GM19452 (cell line): ENCODE data around the gene NPC2.

ENCODE experiments used
- ATAC-seq: cut with Tn5 transposase; IDR thresholded peaks from one replicate; pipeline ENCODE4 v1.9.1; 2021; ENCODE audit not compliant: unreplicated experiment

The NPC2 gene

GRCh38 chr14:74519316-74520074, 26.4 kb upstream of the NPC2 start:
- no peak for ATAC-seq

DNA sequence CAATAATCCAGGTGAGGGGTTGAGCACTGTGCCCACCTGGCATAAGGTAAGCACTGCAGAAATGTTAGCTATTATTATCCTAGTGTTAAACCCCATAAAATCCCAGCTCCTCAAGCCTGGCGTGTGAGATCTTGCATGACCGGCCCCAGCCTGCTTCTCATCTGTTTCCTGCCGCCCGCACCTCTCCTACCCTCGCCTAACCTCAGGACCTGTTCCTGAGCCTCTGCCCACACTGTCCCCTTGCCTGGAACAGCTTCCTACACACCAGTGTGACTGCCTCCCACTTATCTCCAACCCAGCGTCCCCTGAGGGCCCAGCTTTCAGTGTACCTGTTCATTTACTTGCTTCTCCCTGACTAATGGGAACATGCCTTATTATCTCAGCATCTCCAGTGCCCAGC, 25.1 kb upstream of the NPC2 start:
- no peak for ATAC-seq

- no peak for ATAC-seq
Measured at GRCh38 chr14:74517731-74518130, 24.6 kb upstream of the NPC2 start.

GRCh38 chr14:74516451-74517160, 23.5 kb upstream of the NPC2 start:
- ATAC-seq = no peak

DNA sequence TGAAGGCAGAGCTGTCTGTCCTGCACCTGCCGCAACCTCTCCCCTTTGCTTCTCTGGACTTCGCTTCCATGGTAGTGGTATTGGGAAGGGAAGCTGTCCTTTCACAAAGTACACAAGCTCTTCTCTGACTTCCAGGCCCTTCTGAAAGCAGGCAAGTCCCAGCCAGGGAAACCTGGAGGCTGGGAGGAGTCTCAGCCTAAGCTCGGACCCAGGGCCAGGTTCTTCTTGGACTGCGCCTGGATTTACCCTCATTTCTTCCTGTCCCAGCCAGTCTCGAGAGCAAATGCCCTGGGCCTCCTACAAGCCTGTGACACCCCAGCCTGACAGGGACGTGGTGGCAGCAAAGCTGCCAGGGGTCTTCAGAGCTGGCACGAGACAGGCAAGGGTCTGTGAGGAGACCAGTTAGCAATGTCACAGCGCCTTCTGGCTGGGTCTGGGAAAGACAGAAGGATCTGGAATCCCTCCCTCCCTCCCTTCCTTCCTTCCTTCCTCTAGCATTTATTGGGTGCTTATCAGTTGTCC, 22.8 kb upstream of the NPC2 start:
- no peak for ATAC-seq

DNA sequence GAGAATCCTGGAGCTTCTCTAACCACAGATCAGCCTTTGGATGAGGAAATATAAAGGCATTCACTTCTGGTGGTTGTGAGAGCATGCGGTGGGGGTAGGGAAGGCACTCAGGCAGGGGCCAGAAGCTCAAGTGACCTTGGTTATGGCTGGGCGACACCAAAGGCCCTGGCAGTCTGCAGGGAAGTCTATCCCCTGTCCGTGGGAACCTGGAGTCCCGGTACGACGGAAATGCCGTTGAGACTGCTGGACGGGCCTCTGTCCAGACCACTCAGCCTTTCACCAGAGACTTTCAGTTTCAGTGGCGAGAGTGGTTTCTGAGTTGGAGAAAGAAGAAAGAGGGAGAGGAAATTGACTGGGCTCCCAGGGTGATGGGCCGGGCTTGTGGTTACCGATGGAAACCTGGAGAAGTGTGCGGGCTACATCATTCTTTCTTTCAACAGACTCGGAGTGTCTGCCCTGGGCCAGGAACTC, 21.4 kb upstream of the NPC2 start:
- ATAC-seq = no peak

DNA sequence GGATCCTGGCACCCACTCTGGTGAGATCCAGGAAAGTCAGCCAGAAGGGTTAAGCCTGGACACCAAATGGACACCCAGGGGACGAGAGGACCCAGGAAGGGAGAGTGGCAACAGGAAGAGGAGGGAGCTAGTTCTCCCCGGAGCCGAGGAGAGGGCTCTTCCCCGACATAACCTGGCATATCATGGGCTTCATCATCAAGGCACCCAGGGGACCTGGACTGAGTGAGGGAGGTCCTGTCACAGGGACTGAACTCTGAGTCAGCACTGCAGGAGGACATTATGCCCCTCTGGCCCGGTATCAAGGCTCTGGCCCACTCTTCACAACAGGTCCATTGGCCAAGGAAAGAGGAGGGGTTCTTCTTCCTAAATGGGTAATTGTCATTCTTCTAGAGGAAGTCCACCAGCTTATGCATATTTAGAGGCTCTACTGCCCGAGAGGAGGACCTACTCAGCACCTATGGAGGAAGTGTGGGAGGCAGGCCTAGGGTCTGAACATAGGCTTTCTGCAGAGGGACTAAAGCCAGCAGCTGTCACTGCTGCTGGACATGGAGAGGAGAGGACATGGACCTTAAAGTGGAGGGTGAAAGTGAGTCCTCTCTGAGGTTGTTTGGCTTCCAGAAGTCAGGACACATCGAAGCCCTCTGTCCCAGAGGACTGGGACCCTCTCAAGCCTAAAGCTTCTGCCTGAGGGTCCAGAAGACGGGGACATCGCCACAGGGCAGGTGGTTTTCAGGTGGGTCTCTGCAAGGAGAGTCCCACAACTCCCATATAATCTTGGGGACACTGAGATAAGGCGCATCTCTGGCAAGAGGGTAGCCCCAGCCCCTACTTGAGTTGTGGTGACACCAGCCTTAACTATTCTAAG, 19.1 kb upstream of the NPC2 start:
- no peak for ATAC-seq

GRCh38 chr14:74510959-74511409, 17.9 kb upstream of the NPC2 start:
- ATAC-seq = no peak

DNA sequence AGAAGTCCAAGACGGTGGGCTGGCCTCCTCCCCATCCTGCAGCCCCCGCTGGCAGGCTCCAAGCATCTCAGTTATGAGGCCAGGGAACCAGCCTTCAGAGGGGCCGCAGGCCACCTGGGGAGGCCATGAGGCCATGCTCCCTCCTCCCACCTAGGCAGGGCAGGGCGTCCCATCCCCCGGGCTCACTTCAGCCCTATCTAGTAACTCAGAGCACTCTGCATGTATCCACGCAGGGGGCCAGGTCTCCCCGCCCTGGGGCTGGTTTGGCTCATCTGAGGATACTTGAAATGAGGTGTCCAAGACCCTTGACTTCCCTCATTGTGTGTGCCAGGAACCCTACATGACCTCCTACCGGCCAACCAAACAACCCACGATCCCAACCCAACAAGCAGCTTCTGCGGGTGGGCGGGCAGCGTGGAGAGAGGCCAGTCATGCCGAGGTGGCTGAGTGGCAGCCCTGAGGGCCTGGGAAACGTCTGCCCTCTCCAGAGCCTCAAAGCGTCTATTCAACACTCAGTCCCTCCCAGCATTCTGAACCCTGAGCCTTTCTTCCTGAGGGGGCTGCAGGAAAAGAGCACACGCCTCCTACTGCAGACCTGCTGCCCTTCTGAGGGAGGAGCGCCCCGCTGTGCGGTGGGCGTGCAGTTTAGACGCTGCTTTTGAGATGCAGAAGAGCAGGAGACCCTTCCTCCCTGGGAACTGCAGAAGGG, 17.3 kb upstream of the NPC2 start:
- ATAC-seq = no peak

DNA sequence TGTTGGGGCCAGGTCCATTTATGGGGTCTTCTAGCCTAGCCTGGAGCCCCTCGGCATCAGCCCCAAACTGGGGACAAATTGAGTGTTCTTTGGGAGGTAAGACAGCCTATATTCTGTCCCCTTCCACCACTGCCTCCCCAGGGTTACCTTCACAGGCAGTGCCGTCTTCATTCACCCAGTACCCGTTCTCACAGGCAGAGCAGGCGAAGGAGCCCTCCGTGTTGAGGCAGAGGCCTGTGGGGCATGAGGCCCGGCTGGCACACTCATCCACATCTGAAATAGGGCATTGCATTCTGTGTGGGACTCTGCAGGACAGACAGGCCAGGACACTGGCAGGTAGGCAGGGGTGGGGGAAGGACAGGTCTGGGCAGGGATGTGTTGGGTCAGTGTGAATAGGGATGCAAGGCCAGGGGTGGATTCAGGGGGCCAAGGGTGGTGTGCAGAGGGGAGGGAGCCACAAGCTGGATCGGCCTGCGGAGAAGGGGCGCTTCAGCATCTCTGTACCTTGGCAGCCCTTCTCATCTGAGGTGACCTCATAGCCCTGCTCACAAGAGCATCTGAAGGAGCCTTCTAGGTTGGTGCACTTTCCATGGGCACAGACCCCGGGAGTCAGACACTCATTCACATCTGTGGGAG, 16.6 kb upstream of the NPC2 start:
- ATAC-seq = no peak

- no peak for ATAC-seq
Measured at GRCh38 chr14:74508844-74509428, 15.8 kb upstream of the NPC2 start.

- ATAC-seq = no peak
Measured at GRCh38 chr14:74508292-74508731, 15.2 kb upstream of the NPC2 start.

- no peak for ATAC-seq
Measured at GRCh38 chr14:74507840-74508239, 14.7 kb upstream of the NPC2 start.

GRCh38 chr14:74507085-74507484, 14.0 kb upstream of the NPC2 start:
- ATAC-seq = no peak

DNA sequence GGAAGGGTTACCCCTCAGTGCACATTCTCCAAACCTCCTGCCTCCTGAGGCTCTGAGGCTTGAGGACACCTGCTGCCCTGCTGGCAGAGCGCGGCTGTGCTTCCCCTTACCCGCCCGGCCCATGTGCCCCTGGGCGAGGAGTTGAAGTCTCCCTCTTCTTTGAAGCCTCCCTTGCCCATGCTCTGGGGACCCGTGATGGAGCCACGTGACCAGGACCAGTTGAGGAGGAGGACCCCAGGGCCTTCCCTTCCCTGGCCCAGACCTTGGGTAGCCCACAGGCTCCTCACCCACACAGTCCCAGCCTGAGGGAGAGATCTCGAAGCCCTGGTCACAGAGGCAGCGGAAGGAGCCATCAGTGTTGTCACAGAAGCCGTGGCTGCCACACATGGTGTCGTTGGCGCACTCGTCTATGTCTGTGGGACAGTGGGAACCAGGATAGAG, 13.3 kb upstream of the NPC2 start:
- ATAC-seq = no peak

- ATAC-seq = no peak
Measured at GRCh38 chr14:74505831-74506230, 12.7 kb upstream of the NPC2 start.

DNA sequence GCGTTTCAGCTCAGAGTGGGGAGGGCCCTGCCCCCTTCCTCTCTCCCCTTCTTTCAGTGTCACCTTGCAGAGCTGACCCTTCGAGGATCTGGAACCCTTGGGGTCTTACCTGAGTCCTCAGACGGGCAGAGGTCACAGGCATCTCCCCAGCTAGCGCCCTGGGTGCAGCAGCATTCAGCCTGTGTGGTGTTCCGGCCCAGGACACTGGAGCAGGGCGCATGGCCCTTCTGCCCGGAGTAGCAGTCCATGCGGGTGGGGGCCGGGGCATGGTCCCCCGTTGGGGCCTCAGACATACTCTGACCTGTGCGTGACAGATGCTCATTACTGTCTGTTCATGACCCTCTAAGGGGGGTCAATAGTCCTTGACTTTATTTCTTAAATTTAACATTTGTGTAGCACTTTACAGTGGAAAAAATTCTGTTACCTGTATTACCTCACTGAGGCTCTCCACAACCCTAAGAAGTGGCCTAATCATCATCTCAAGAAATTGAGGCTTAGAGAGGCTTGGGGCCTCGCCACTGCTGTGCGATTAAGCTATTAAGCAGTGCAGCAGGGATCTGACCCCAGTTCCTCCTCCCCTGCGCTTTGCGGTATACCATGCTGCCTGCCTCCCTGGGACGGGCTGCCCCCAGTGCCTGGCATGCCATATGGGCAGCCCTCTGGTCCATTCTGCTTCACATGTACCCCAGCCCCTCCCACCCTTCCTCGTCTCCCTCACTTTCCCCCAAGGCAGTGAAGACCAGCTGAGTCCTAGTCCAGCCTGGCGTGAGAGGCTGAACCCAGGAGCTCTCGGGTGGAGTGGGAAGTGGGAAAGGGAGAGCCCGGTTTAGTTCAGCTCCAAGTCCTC, 12.0 kb upstream of the NPC2 start:
- ATAC-seq = no peak

GRCh38 chr14:74504412-74504811, 11.3 kb upstream of the NPC2 start:
- ATAC-seq = no peak

DNA sequence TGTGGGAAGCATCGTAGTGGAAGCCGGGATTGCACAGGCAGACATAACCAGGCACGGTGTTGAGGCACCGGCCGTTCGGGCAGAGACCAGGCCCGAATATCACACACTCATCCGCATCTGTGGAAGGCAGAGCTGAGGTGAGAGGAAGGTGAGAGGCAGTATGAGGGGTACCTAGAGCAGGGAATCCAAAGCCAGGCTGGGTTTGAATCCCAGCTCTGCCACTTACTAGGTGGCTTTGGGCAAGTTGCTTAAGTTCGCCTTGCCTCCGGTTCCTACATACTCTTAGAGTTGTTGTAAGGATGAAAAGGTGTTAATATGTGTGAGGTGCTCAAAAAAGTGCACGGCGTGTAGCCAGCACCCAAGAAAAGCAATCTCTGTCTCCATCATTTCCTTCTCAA, 10.8 kb upstream of the NPC2 start:
- no peak for ATAC-seq
